GM12878 (cell line): ENCODE measurements around the gene PTPN2. TPM values are rescaled to one million over a fixed set of nuclear protein-coding genes. Genes with fewer than 3 reads are reported as not detected.

Source experiments
- ATAC-seq: fragments of 200-7000 bp; cut with Tn5 transposase; 3 replicates; pipeline ENCODE4 v1.9.1; 2020; ENCODE audit warnings: mild to moderate bottlenecking, moderate library complexity
- BruUV-seq: library from RNA; stranded (reverse); fragments of 400-500 nt; replicated peaks from 2 replicates; lab custom pipeline; 2021; lab: Mats Ljungman, UMichigan
- CTCF ChIA-PET: fragments of 300-600 bp; sonication (Branson Sonifier 250); formaldehyde crosslinking; extraction: SDS; loops from one replicate; lab custom pipeline; 2021; ENCODE audit warnings: inconsistent platforms; lab: Yijun Ruan, JAX
- POLR2A ChIA-PET: fragments of 350-600 bp; formaldehyde crosslinking; extraction: SDS; loops from one replicate; lab custom pipeline; 2021; ENCODE audit warnings: inconsistent platforms; lab: Charles Lee
- RAD21 ChIA-PET: fragments of 300-600 bp; sonication (Branson Sonifier 250); formaldehyde crosslinking; loops from one replicate; lab custom pipeline; 2023; ENCODE audit warnings: antibody characterized with exemption; ENCODE audit not compliant: unreplicated experiment; lab: Charles Lee
- SMC1A ChIA-PET: fragments of 300-600 bp; sonication (Branson Sonifier 250); formaldehyde crosslinking; loops from one replicate; lab custom pipeline; 2023; ENCODE audit not compliant: unreplicated experiment, uncharacterized antibody; lab: Charles Lee
- DNase-seq: peaks from one replicate; pipeline ENCODE4 v3.0.0-alpha.2; 2011; ENCODE audit warnings: low read depth, low spot score
- FAIRE-seq: peaks from 3 replicates; lab custom pipeline; 2011; peaks lifted over from hg19 to GRCh38; lab: Jason Lieb, UNC
- H2AFZ ChIP-seq: 2 replicates; pipeline ENCODE4 v1.6.0; 2011; ENCODE audit warnings: low read depth, low read length, control low read depth; ENCODE audit not compliant: control insufficient read depth
- H3K27ac ChIP-seq: 2 replicates; pipeline ENCODE4 v1.5.1; 2011; ENCODE audit warnings: control low read depth; ENCODE audit not compliant: control insufficient read depth, insufficient read depth
- H3K27me3 ChIP-seq, 2 experiments: replicated peaks in 1 of 2; 2 replicates each; pipeline versions ENCODE4 v1.6.0 to v1.6.1; 2011; ENCODE audit warnings: low read length in 1 of 2; ENCODE audit not compliant: control insufficient read depth in 2 of 2, insufficient read depth in 2 of 2
- H3K36me3 ChIP-seq, 2 experiments: 2 replicates each; pipeline ENCODE4 v1.5.1; 2011; ENCODE audit warnings: low read length in 1 of 2; ENCODE audit not compliant: control insufficient read depth in 2 of 2, insufficient read depth in 2 of 2
- H3K4me1 ChIP-seq: 2 replicates; pipeline ENCODE4 v1.6.1; 2011; ENCODE audit warnings: mild to moderate bottlenecking, low read length, moderate library complexity, mixed read lengths; ENCODE audit not compliant: control insufficient read depth, insufficient read depth
- H3K4me2 ChIP-seq: 2 replicates; pipeline ENCODE4 v1.6.0; 2011; ENCODE audit warnings: control low read depth; ENCODE audit not compliant: control insufficient read depth, insufficient read depth
- H3K4me3 ChIP-seq: fragments of 200-600 bp; sonication (generic); 2 replicates; pipeline ENCODE4 v1.5.1; 2016
- H3K79me2 ChIP-seq: 2 replicates; pipeline ENCODE4 v1.6.0; 2011; ENCODE audit warnings: low read length; ENCODE audit not compliant: control insufficient read depth, insufficient read depth
- H3K9ac ChIP-seq: 2 replicates; pipeline ENCODE4 v1.8.0; 2011; ENCODE audit warnings: low read length, control low read depth, mixed read lengths; ENCODE audit not compliant: control insufficient read depth, insufficient read depth
- H3K9me3 ChIP-seq: replicated peaks from 3 replicates; pipeline ENCODE4 v1.5.1; 2011; ENCODE audit warnings: mild to moderate bottlenecking, low read length; ENCODE audit not compliant: control insufficient read depth, insufficient read depth
- H4K20me1 ChIP-seq: 2 replicates; pipeline ENCODE4 v1.6.0; 2011; ENCODE audit not compliant: control insufficient read depth, insufficient read depth
- ESRRA ChIP-seq: IDR thresholded peaks from 2 replicates; pipeline ENCODE4 v1.6.1; 2012; ENCODE audit warnings: mild to moderate bottlenecking, low read length, improper control_type of control experiment
- JUND ChIP-seq: IDR thresholded peaks from 2 replicates; pipeline ENCODE4 v1.6.1; 2012; ENCODE audit warnings: low read depth, mild to moderate bottlenecking, low read length, improper control_type of control experiment, moderate library complexity
- KLF5 ChIP-seq: fragments of 450-650 bp; IDR thresholded peaks from 2 replicates; pipeline ENCODE4 v1.6.1; 2014; ENCODE audit warnings: mild to moderate bottlenecking; ENCODE audit not compliant: partially characterized antibody
- POLR2AphosphoS5 ChIP-seq: IDR thresholded peaks from 2 replicates; pipeline ENCODE4 v1.6.1; 2011; ENCODE audit warnings: mild to moderate bottlenecking, low read length, inconsistent platforms
- RCOR1 ChIP-seq: conservative IDR thresholded peaks from 2 replicates; pipeline ENCODE4 v1.6.1; 2012; ENCODE audit warnings: low read depth, low read length, improper control_type of control experiment
- RUNX3 ChIP-seq: IDR thresholded peaks from 2 replicates; pipeline ENCODE4 v1.6.1; 2012; ENCODE audit warnings: low read length, inconsistent platforms
- SIN3A ChIP-seq: IDR thresholded peaks from 2 replicates; pipeline ENCODE4 v1.6.1; 2012; ENCODE audit warnings: low read depth, low read length, improper control_type of control experiment
- ZBED1 ChIP-seq: IDR thresholded peaks from 2 replicates; pipeline ENCODE4 v1.6.1; 2016; ENCODE audit warnings: borderline replicate concordance
- ZNF217 ChIP-seq: fragments of 450-650 bp; IDR thresholded peaks from 2 replicates; pipeline ENCODE4 v1.6.1; 2017; ENCODE audit warnings: antibody characterized with exemption, mild to moderate bottlenecking
- WGBS: methylation state at CpG from one replicate; pipeline ENCODE4 v1.1.6; 2016; ENCODE audit warnings: low lambda C conversion rate; ENCODE audit not compliant: insufficient replicate concordance, insufficient coverage; ENCODE audit errors: missing lambda C conversion rate; 5-methylcytosine and 5-hydroxymethylcytosine counted together
- in situ Hi-C: fragments of 300-500 bp; cut with MboI; formaldehyde crosslinking; loops from 9 replicates; pipeline ENCODE4 v1.14.3; 2018; ENCODE audit warnings: mixed read lengths
- intact Hi-C: fragments of 100-400 bp; cut with micrococcal nuclease; formaldehyde crosslinking; loops from one replicate; pipeline ENCODE4 v1.14.2; 2022; ENCODE audit not compliant: unreplicated experiment
- polyA plus RNA-seq, 11 experiments: library from polyadenylated mRNA; depleted of rRNA in 4 of 11; unstranded in 6 of 11; stranded (reverse) in 5 of 11; fragments of >200 nt; fragmentation: Nextera tagmentation in 4 of 11; fragmentation: Illumina TruSeq in 1 of 11; extraction: Ambion mirVana in 4 of 11; extraction: Trizol in 1 of 11; gene quantifications; 1 replicate in 1 of 11; 2 replicates in 10 of 11; pipeline versions ENCODE4 v1.2.1 to v1.2.3, GENCODE V29; 2011 to 2016; ENCODE audit warnings: inconsistent platforms in 2 of 11, missing spikeins in 2 of 11, low read depth in 1 of 11
- total RNA-seq, 4 experiments: library from RNA; depleted of rRNA in 3 of 4; stranded (reverse); fragments of >200 nt in 3 of 4; fragmentation: Illumina TruSeq in 1 of 4; extraction: Trizol in 1 of 4; gene quantifications; 2 replicates each; pipeline versions ENCODE4 v1.2.1 to v1.2.3, GENCODE V29; 2013 to 2021
- TF ChIP-seq, protein P1 (sequence below): IDR thresholded peaks from 2 replicates; pipeline ENCODE4 v1.6.1; 2012; ENCODE audit warnings: low read depth, low read length, improper control_type of control experiment

PTPN2 gene
- total and polyA plus RNA-seq, 10 of the 15 experiments (the other 5 are each of a cell fraction or from before 2014, with no cell fraction given), result 46.5 to 86.7 (median 64.6) TPM

DNA sequence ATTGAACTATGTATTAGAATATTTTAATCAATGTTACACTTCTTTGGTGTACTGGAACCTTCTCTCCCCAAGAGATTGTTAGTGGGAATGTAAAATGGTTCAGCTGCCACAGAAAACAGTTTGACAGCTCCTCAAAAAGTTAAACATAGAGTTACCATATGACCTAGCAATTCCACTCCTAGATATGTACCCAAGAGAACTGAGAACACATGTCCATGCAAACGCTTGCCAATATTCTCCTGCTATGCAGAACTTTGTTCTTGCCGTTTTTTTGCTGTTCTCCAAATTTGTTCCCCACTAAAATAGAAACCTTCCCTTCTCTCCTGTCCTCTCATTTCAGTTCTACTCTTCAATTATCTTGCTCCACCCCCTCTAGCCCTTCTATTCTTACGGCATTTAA lies 87.6 kb downstream of the PTPN2 start (continued):
- TF ChIP-seq POLR2AphosphoS5 (no peak), JUND (no peak), ZBED1 (no peak), ESRRA (no peak)
- TF ChIP-seq, all 136 proteins: peak for 0

DNA sequence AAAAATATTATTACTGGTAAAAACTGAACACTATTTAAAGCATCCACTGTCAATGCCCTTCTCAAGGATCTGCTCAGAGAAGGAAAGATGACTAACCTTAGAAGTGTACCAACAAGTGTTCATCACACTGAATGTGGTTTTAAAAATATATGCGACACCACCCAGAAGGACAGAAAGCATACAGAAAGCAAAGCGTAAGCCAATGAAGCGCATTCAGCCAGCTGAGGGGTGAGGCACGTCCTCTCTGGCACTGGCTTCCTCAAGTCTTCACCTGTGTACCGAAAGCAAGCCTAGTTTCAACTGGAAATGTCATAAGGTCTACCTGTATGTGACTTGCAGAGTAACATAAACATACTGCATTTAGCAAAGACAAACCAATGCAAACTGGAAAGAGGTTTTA lies 92.4 kb downstream of the PTPN2 start:
- Histone ChIP-seq H3K9ac (no peak overlapping the region), H4K20me1 (no peaks in the 10 kb centered on the region), H3K9me3 (no peaks in the 10 kb centered on the region)
- POLR2A ChIA-PET, result no interaction called here
- in situ Hi-C loops, result no loop called here
- TF ChIP-seq ZNF217 (no peak), RCOR1 (no peak), RUNX3 (no peak), SIN3A (no peak), KLF5 (no peak)
- TF ChIP-seq, protein P1, sequence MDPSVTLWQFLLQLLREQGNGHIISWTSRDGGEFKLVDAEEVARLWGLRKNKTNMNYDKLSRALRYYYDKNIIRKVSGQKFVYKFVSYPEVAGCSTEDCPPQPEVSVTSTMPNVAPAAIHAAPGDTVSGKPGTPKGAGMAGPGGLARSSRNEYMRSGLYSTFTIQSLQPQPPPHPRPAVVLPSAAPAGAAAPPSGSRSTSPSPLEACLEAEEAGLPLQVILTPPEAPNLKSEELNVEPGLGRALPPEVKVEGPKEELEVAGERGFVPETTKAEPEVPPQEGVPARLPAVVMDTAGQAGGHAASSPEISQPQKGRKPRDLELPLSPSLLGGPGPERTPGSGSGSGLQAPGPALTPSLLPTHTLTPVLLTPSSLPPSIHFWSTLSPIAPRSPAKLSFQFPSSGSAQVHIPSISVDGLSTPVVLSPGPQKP, result no peak
- TF ChIP-seq, all 136 proteins: peak for 0
- Histone ChIP-seq H3K27ac (no peak overlapping the region), H3K4me1 (no peaks in the 10 kb centered on the region), H3K27me3 (no peaks in the 10 kb centered on the region), H3K4me2 (no peak overlapping the region), H3K4me3 (no peak overlapping the region), H3K79me2 (no peaks in the 10 kb centered on the region), H3K36me3 (peaks cover 0 to 3% of the 10 kb centered on the region in 2 experiments; a peak in 1 of 4 replicates), H2AFZ (no peak overlapping the region)
- SMC1A ChIA-PET, result no interaction called here
- CTCF ChIA-PET, result no interaction called here
- DNase-seq, result no peak
- RAD21 ChIA-PET, result no interaction called here
- BruUV-seq, result no TSS peak
- intact Hi-C loops, result no loop called here
- no peak for ATAC-seq
- 96% methylated on average over 5 of the region's 5 CpGs for WGBS
- no peak for FAIRE-seq
